Urinary bladder (tissue), 4 donors: ENCODE measurements around the gene SLC20A1. TPM values are rescaled to one million over a fixed set of nuclear protein-coding genes. Genes with fewer than 3 reads are reported as not detected.
"Not testable (repeated sequence)": the region's sequence is repeated elsewhere in the genome, so short reads cannot be mapped to it uniquely, and the experiment has no call there.

Source experiments
- DNase-seq: peaks from one replicate; pipeline ENCODE4 v3.0.0-alpha.2; 2015; ENCODE audit errors: extremely low spot score
- H3K27ac ChIP-seq: one replicate; pipeline ENCODE4 v1.5.1; 2013; ENCODE audit warnings: low read depth, mild to moderate bottlenecking, moderate library complexity
- H3K36me3 ChIP-seq: one replicate; pipeline ENCODE4 v1.6.1; 2013; ENCODE audit warnings: mild to moderate bottlenecking, moderate library complexity; ENCODE audit not compliant: insufficient read depth
- H3K4me1 ChIP-seq: one replicate; pipeline ENCODE4 v1.6.1; 2013; ENCODE audit warnings: mild to moderate bottlenecking, moderate library complexity; ENCODE audit not compliant: insufficient read depth
- H3K4me3 ChIP-seq: one replicate; pipeline ENCODE4 v1.5.1; 2013; ENCODE audit warnings: low read depth, low read length
- WGBS: extraction: QIAGEN DNeasy Blood & Tissue Kit; methylation state at CpG from one replicate; pipeline ENCODE4 v1.1.7; 2013; 5-methylcytosine and 5-hydroxymethylcytosine counted together
- polyA plus RNA-seq: library from polyadenylated mRNA; stranded (reverse); fragments of 200-250 nt; gene quantifications from one replicate; pipeline ENCODE4 v1.2.3, GENCODE V29; 2013
- total RNA-seq: library from RNA; depleted of rRNA; stranded (reverse); fragments of >200 nt; gene quantifications from one replicate; pipeline ENCODE4 v1.2.3, GENCODE V29; 2014
- donor health status: healthy with polysubstance abuse.
- donor health status: healthy.

Gene SLC20A1
- total and polyA plus RNA-seq, 2 donors = 19.6 to 59.7 TPM

DNA sequence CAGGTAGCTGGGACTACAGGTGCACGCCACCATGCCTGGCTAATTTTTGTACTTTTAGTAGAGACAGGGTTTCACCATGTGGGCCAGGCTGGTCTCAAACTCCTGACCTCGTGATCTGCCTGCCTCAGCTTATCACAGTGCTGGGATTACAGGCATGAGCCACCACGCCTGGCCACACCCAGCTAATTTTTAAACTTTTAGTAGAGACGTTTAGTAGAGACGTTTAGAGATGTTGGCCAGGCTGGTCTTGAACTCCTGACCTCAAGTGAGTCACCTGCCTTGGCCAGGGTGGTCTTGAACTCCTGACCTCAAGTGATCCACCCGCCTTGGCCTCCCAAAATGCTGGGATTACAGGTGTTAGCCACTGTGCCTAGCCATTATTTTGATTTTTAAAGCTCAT lies 21.8 kb downstream of the SLC20A1 start:
- not testable (repeated sequence) for H3K4me1 ChIP-seq, DNase-seq, H3K36me3 ChIP-seq, H3K27ac ChIP-seq, H3K4me3 ChIP-seq
- 80% methylated on average over 6 of the region's 6 CpGs for WGBS

- Histone ChIP-seq H3K27ac (no peak overlapping the region), H3K4me1 (no peaks in the 10 kb centered on the region), H3K4me3 (no peak overlapping the region), H3K36me3 (no peaks in the 10 kb centered on the region)
- DNase-seq = no peak
- WGBS = 89% methylated on average over 4 of the region's 4 CpGs
Observed at GRCh38 chr2:112669667-112670066, 23.9 kb downstream of the SLC20A1 start.

GRCh38 chr2:112670252-112671022 lies 24.7 kb downstream of the SLC20A1 start:
- Histone ChIP-seq H3K27ac (no peak overlapping the region), H3K36me3 (no peaks in the 10 kb centered on the region), H3K4me1 (no peaks in the 10 kb centered on the region), H3K4me3 (no peak overlapping the region)
- DNase-seq = no peak
- WGBS = 86% methylated on average over 5 of the region's 5 CpGs

DNA sequence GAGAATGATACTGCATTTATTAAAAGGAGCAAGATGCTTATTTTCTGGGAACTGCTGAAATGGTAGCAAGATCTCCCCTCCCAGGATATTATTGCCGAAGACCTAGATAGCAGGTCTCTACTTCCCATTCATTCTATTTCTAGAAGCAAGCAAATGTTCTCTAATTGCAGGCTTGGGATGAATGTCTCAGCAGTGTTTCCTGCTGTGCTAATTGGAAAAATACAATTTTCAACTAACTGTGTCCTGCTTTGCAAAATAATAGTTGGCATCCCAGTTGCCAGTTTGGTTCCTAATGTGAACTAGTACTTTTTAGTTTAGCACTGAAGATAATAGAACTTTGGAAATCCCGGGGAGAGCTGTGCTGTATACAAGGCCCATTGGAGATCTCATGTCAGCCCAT lies 26.1 kb downstream of the SLC20A1 start:
- H3K36me3 ChIP-seq = no peaks in the 10 kb centered on the region
- no peak overlapping the region for H3K4me3 ChIP-seq
- 76% methylated on average over 2 of the region's 2 CpGs for WGBS
- H3K27ac ChIP-seq = no peak overlapping the region
- DNase-seq = no peak
- H3K4me1 ChIP-seq = no peaks in the 10 kb centered on the region

GRCh38 chr2:112673008-112673407 lies 27.3 kb downstream of the SLC20A1 start:
- H3K36me3 ChIP-seq = no peaks in the 10 kb centered on the region
- 93% methylated on average over 1 of the region's 1 CpG for WGBS
- no peak for DNase-seq
- H3K27ac ChIP-seq = no peak overlapping the region
- H3K4me3 ChIP-seq = no peak overlapping the region
- H3K4me1 ChIP-seq = no peaks in the 10 kb centered on the region

GRCh38 chr2:112674229-112674628 lies 28.5 kb downstream of the SLC20A1 start:
- no peak for DNase-seq
- WGBS = 65% methylated on average over 12 of the region's 12 CpGs
- Histone ChIP-seq H3K27ac (no peak overlapping the region), H3K36me3 (no peaks in the 10 kb centered on the region), H3K4me3 (no peak overlapping the region), H3K4me1 (no peaks in the 10 kb centered on the region)

DNA sequence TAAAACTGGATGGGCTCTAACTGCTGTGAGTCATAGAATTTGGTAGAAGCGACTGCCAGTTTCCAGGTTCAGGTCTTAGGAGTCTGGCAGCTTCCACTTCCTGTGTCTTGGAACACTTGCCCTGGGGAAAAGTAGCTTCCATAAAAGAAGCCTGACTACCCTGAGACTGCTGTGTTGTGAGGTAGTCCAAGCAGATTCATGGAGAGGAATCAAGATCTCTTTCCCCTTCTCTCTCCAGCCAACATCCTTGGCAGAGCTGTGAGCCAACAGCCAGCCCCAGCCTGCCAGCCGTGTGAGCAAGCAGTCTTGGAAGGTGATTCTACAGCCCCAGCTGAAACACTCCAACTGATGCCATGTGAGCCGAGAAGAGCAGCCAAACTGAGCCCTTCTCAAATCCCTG lies 33.7 kb downstream of the SLC20A1 start:
- no peak for DNase-seq
- 25% methylated on average over 3 of the region's 3 CpGs for WGBS
- no peak overlapping the region for H3K4me3 ChIP-seq

GRCh38 chr2:112680666-112681101 lies 34.9 kb downstream of the SLC20A1 start:
- Histone ChIP-seq H3K4me3 (no peak overlapping the region), H3K27ac (no peak overlapping the region), H3K36me3 (no peaks in the 10 kb centered on the region), H3K4me1 (no peaks in the 10 kb centered on the region)
- 81% methylated on average over 5 of the region's 5 CpGs for WGBS
- no peak for DNase-seq

More for the DNA sequence above, 33.7 kb downstream of the SLC20A1 start:
- Histone ChIP-seq H3K4me1 (no peaks in the 10 kb centered on the region), H3K36me3 (no peaks in the 10 kb centered on the region), H3K27ac (no peak overlapping the region)

- Histone ChIP-seq H3K4me3 (no peak overlapping the region), H3K36me3 (no peaks in the 10 kb centered on the region), H3K27ac (no peak overlapping the region), H3K4me1 (no peaks in the 10 kb centered on the region)
- WGBS = 78% methylated on average over 7 of the region's 7 CpGs
- DNase-seq = no peak
Observed at GRCh38 chr2:112682101-112682500, 36.4 kb downstream of the SLC20A1 start.

- no peak for DNase-seq
- H3K36me3 ChIP-seq = no peaks in the 10 kb centered on the region
- WGBS = 74% methylated on average over 12 of the region's 12 CpGs
- H3K4me3 ChIP-seq = no peak overlapping the region
- no peaks in the 10 kb centered on the region for H3K4me1 ChIP-seq
- H3K27ac ChIP-seq = no peak overlapping the region
Observed at GRCh38 chr2:112683550-112684414, 38.0 kb downstream of the SLC20A1 start.

- no peak for DNase-seq
- Histone ChIP-seq H3K4me3 (no peak overlapping the region), H3K36me3 (no peaks in the 10 kb centered on the region), H3K4me1 (no peaks in the 10 kb centered on the region), H3K27ac (no peak overlapping the region)
- 59% methylated on average over 3 of the region's 3 CpGs for WGBS
Observed at GRCh38 chr2:112684415-112684775, 38.7 kb downstream of the SLC20A1 start.

DNA sequence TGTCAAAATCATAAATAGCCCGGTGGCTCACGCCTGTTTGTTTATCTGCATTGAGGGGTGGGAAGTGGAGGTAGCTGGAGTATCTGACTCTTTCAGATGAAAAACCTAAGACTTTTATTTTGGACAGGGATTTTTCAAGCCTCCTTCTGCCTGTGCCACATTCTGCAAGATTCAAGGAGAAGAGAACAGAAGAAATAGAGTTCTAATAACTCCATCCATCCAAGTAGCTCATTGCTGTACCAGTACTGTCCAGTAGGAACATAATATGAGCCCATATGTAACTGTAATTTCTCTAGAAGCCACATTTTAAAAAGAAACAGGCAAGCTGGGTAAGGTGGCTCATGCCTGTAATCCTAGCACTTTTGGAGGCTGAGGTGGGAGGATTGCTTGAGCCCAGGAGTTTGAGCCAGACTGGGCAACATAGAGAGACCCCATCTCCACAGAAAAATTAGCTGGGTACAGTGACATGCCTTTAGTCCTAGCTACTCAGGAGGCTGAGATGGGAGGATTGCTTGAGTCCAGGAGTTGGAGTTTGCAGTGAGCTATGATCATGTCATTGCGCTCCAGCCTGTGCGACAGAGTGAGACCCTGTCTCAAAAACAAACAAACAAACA lies 39.6 kb downstream of the SLC20A1 start:
- H3K4me3 ChIP-seq = no peak overlapping the region
- WGBS = 71% methylated on average over 4 of the region's 4 CpGs
- no peaks in the 10 kb centered on the region for H3K36me3 ChIP-seq
- H3K27ac ChIP-seq = no peak overlapping the region
- DNase-seq = no peak
- H3K4me1 ChIP-seq = no peaks in the 10 kb centered on the region

DNA sequence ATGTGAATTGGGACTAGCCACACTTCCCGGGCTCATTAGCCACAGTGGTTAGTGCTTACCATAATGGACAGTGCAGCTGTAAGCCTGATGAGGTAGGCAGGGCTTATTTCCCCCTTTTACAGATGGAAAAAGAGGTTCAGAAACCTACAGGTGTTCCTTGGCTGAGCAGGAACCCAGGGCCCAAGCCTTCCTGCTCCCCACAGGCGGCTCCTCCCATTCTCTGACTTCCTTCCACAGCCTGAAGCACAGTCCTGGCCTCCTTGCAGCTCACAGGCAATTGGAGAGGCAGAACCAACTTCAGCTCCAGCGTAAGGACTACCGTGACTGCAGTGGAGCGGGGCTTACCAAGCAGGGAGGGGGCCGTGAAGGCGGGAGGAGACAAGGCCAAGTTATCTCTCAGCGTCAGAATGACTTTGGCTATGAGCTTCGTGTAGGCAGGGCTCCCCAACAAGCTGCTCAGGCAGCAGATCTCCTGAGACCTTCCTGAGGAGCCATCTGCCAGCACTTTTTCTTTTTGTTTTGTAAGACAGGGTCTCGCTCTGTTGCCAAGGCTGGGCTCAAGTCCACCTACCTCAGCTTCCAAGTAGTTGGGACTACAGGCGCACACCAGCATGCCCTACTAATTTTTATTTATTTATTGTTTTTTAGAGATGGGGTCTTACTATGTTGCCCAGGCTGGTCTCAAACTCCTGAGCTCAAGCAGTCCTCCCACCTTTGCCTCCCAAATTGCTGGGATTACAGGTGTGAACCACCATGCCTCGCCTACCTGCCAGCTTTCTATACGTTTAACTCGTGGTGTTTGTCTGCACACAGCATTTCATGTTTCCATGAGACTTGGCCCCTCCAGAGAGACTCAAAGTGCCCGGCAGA lies 40.8 kb downstream of the SLC20A1 start:
- Histone ChIP-seq H3K27ac (no peak overlapping the region), H3K4me3 (no peak overlapping the region), H3K36me3 (no peaks in the 10 kb centered on the region), H3K4me1 (no peaks in the 10 kb centered on the region)
- whole genome bisulfite sequencing = 75% methylated on average over 15 of the region's 15 CpGs
- no peak for DNase-seq
